HG03469 (cell line): ENCODE measurements around the gene PSAPL1.

Source experiments
- ATAC-seq: cut with Tn5 transposase; IDR thresholded peaks from one replicate; pipeline ENCODE4 v1.9.1; 2021; ENCODE audit warnings: mild to moderate bottlenecking, moderate library complexity, moderate number of reproducible peaks; ENCODE audit not compliant: unreplicated experiment

PSAPL1 gene

GRCh38 chr4:7398788-7399439 lies 35.8 kb downstream of the PSAPL1 start:
- no peak for ATAC-seq

- no peak for ATAC-seq
Measured at GRCh38 chr4:7398104-7398423, 36.7 kb downstream of the PSAPL1 start.

- no peak for ATAC-seq
Measured at GRCh38 chr4:7397206-7398103, 37.3 kb downstream of the PSAPL1 start.

GRCh38 chr4:7396186-7396910 lies 38.4 kb downstream of the PSAPL1 start:
- ATAC-seq = no peak

GRCh38 chr4:7395645-7396044 lies 39.1 kb downstream of the PSAPL1 start:
- ATAC-seq = no peak

GRCh38 chr4:7394681-7395451 lies 39.9 kb downstream of the PSAPL1 start:
- no peak for ATAC-seq

- ATAC-seq = no peak
Measured at GRCh38 chr4:7393601-7394575, 40.8 kb downstream of the PSAPL1 start.

GRCh38 chr4:7392438-7393421 lies 42.0 kb downstream of the PSAPL1 start:
- no peak for ATAC-seq

GRCh38 chr4:7391637-7392437 lies 42.9 kb downstream of the PSAPL1 start:
- ATAC-seq = no peak

GRCh38 chr4:7390906-7391636 lies 43.7 kb downstream of the PSAPL1 start:
- ATAC-seq = no peak

GRCh38 chr4:7390336-7390735 lies 44.4 kb downstream of the PSAPL1 start:
- no peak for ATAC-seq

GRCh38 chr4:7389719-7390118 lies 45.0 kb downstream of the PSAPL1 start:
- no peak for ATAC-seq

GRCh38 chr4:7389101-7389701 lies 45.5 kb downstream of the PSAPL1 start:
- no peak for ATAC-seq

- no peak for ATAC-seq
Measured at GRCh38 chr4:7388627-7389026, 46.1 kb downstream of the PSAPL1 start.

GRCh38 chr4:7387925-7388324 lies 46.8 kb downstream of the PSAPL1 start:
- ATAC-seq = no peak
